SJSA1 (cell line): Measurements from ENCODE around the gene NT5E. TPM values are rescaled to one million over a fixed set of nuclear protein-coding genes. Genes with fewer than 3 reads are reported as not detected.
A peak's percentile ranks its signal among the peaks of the same experiment; 100 is the strongest.

Source experiments
- DNase-seq, 2 experiments: peaks; one replicate each; pipeline ENCODE4 v3.0.0-alpha.2; 2015 to 2020; ENCODE audit warnings: low spot score in 2 of 2, low read depth in 1 of 2
- H3K27ac ChIP-seq: fragments of 250-450 bp; sonication (Bioruptor Pico); 2 replicates; pipeline ENCODE4 v1.5.1; 2020; ENCODE audit warnings: mild to moderate bottlenecking, moderate library complexity
- H3K27me3 ChIP-seq: fragments of 250-450 bp; sonication (Bioruptor Pico); replicated peaks from 2 replicates; pipeline ENCODE4 v1.5.1; 2020; ENCODE audit warnings: mild to moderate bottlenecking, moderate library complexity
- H3K36me3 ChIP-seq: fragments of 250-450 bp; sonication (Bioruptor Pico); 2 replicates; pipeline ENCODE4 v1.5.1; 2020; ENCODE audit warnings: mild to moderate bottlenecking
- H3K4me1 ChIP-seq: fragments of 250-450 bp; sonication (Bioruptor Pico); replicated peaks from 2 replicates; pipeline ENCODE4 v1.6.1; 2021; ENCODE audit warnings: mild to moderate bottlenecking
- H3K4me3 ChIP-seq: fragments of 250-450 bp; sonication (Bioruptor Pico); 2 replicates; pipeline ENCODE4 v1.5.1; 2020; ENCODE audit warnings: mild to moderate bottlenecking
- H3K9me3 ChIP-seq: fragments of 250-450 bp; sonication (Bioruptor Pico); replicated peaks from 2 replicates; pipeline ENCODE4 v1.5.1; 2020; ENCODE audit warnings: mild to moderate bottlenecking
- total RNA-seq: library from RNA; depleted of rRNA; stranded (reverse); fragments of >200 nt; shearing (Covaris generic); gene quantifications from 2 replicates; pipeline ENCODE4 v1.2.3, GENCODE V29; 2014

The NT5E gene
- total RNA-seq, 1 experiment from 2014 or later: 51.2 TPM

DNA sequence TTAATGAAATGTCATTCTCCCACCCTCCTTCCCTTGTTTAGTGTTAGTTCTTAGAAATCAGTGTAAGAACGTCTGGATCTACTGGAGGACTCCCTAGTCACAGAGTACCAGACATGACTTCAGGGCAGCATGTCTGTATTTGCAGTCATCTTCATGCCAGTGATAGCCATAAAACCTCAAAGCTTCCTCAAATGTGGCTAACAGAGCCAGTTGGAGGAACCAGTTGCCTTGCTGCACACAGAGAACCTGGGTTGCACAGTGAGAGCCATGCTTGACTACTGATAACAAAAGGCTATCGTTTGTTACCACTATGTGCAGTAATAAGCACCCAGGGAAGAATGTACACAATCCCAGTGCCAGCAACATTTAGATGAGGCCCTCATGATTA is 20.1 kb downstream of the NT5E start:
- Histone ChIP-seq H3K27ac (no peak overlapping the region), H3K27me3 (no peaks in the 10 kb centered on the region), H3K36me3 (peaks cover 17% of the 10 kb centered on the region), H3K4me1 (peaks cover 12% of the 10 kb centered on the region), H3K9me3 (no peaks in the 10 kb centered on the region), H3K4me3 (no peak overlapping the region)
- no peak for DNase-seq

DNA sequence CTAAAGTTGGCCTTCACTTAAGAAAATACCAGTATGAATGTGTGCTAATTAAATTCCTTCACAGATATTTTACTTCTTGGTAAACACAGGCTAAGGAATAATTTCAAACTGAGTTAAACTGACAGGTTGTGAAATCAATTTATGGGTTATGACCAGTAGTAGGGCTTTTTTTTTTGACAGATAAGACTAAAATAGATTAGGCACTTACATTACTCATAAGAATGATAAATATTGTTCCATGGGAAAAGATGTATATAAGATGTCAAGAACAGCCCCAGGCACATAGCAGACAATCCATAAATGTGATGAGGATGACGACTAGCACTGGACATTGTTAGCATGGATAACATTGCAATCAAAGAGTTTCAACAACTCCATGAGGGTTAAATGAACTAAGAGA is 22.9 kb downstream of the NT5E start:
- Histone ChIP-seq H3K4me3 (no peak overlapping the region), H3K36me3 (peaks cover 27% of the 10 kb centered on the region), H3K27ac (no peak overlapping the region), H3K9me3 (no peaks in the 10 kb centered on the region), H3K4me1 (no peaks in the 10 kb centered on the region), H3K27me3 (no peaks in the 10 kb centered on the region)
- DNase-seq: no peak

DNA sequence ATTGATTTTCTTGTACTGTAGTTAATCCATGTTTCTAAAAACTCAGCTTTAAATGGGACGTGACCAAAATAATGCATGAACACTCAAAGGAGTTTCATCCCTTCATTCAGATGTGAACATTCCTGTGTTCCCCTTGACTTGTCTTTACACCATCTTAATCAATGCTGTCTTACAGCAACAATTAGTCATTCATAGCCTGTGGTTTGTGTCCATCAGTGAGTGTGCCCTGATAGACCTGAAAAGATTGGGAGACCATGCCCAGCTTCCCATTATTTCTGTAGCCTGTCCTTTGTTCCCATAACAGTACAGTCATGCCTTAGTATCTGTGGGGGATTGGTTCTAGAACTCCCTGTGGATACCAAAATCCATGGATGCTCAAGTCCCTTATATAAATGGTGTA is 23.9 kb downstream of the NT5E start:
- no peak overlapping the region for H3K4me3 ChIP-seq
- no peaks in the 10 kb centered on the region for H3K27me3 ChIP-seq
- H3K36me3 ChIP-seq: peaks cover 27% of the 10 kb centered on the region
- H3K27ac ChIP-seq: no peak overlapping the region
- DNase-seq: no peak
- no peaks in the 10 kb centered on the region for H3K9me3 ChIP-seq
- H3K4me1 ChIP-seq: no peaks in the 10 kb centered on the region

DNA sequence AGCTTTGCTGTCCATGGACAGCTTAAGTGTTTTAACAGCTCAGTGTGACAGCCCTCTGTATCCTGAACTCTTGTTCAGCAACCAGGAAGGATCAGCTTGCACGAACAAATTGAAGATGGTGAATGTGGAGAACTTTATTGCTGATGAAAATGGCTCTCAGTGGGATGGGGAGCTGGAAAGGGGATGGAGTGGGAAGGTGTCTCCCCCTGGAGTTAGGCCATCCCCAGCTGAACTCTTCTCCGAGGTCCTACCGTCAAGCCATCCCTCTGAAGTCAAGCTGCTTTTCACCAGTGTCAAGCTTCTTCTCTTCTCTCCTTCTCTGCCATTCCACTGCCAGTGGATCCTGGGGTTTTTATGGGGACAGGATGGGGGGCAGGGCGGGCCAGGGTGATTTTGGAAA is 26.6 kb downstream of the NT5E start:
- no peak for DNase-seq
- Histone ChIP-seq H3K36me3 (peaks cover 27% of the 10 kb centered on the region), H3K9me3 (no peaks in the 10 kb centered on the region)

DNA sequence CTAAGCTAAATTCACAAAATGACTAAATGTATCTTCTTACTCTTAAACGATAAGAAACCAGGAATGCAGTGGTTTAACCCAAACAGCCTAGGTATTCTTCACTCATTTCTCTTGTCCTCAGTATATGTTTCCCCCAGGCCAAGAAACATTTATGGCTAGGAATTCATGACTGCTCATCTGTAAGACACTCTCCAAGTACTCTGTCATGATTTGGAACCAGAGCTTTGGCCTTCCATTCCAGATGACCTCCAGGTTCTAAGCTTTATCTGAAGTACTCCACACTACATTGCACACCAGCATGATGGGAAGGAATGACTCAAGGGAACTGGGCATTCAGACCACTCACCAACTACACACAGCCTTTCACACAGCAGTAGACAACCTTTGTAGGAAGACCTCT is 29.3 kb downstream of the NT5E start:
- Histone ChIP-seq H3K27me3 (no peaks in the 10 kb centered on the region), H3K36me3 (peaks cover 26% of the 10 kb centered on the region), H3K4me3 (no peak overlapping the region), H3K4me1 (peaks cover 7% of the 10 kb centered on the region), H3K9me3 (no peaks in the 10 kb centered on the region), H3K27ac (no peak overlapping the region)
- DNase-seq: no peak

More for the DNA sequence above, 26.6 kb downstream of the NT5E start:
- H3K27me3 ChIP-seq: no peaks in the 10 kb centered on the region
- H3K27ac ChIP-seq: no peak overlapping the region
- H3K4me1 ChIP-seq: no peaks in the 10 kb centered on the region
- no peak overlapping the region for H3K4me3 ChIP-seq

DNA sequence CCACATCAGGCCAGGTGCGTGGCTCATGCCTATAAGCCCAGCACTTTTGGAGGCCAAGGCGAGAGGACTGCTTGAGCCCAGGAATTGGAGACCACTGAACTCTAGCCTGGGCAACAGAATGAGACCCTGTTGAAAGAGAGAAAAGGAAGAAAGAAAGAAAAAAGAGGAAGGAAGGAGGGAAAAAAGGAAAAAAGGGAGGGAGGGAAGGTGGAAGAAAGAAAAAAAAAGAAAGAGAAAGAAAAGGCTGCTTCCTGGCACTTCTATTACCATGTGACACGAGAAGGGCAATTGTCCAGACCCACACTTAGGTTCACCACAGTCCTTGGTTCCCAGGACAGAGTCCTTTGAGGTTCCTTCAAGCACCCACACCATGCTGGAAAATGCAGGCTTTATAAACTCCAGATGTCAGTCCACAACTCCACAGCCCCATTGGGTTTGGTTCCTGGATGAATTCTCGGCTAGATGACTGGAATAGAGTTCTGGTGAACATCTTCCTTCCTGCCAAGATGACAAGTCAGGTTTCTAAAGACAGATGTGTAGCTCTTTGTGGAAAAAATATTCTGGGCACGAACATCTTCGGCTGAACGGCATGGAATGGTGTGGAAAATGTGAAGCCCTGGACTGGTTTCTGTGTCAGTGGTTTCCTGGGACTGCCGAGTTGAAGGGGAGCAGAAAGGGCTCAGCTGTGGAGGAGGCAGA is 32.5 kb downstream of the NT5E start:
- Histone ChIP-seq H3K36me3 (peaks cover 14% of the 10 kb centered on the region), H3K27ac (no peak overlapping the region), H3K27me3 (no peaks in the 10 kb centered on the region), H3K4me1 (peaks cover 7% of the 10 kb centered on the region), H3K4me3 (no peak overlapping the region), H3K9me3 (no peaks in the 10 kb centered on the region)
- no peak for DNase-seq

DNA sequence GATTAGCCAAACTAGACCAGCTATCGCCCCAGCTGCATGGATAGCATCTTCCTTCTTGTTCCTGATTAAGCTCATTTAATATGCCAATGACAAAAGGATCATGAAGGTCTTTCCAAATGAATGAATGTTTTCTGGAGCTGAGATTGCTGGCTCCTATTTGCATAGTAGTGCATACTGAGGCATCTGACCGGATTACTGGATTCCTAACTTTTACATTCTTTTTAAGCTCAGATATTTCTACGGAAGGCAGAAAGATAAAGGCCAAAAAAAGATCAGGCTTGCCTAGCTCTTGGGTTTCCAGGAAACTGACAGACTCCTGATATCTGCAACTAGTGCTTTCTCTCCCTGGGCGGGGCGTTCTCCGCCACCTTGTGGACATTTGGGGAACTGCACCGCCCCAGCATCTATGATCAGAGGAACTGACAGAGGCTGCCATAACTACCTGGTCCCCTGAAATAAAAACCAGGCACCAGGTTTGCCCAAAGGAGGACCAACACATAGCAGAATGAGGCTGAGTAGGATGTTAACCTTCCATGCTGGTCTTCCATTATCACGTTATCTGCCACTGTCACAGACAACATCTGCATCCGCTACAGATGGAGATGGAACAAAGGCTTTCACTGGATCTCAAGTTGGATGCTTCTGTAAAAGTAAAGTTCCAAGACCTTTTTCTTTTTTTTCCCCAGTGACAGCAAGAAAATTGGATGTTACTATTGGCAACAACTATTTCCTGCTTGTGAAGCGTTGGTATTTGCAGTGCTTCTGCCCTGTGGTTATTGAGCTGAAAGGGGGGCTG is 33.2 kb downstream of the NT5E start:
- peaks cover 7% of the 10 kb centered on the region for H3K4me1 ChIP-seq

DNA sequence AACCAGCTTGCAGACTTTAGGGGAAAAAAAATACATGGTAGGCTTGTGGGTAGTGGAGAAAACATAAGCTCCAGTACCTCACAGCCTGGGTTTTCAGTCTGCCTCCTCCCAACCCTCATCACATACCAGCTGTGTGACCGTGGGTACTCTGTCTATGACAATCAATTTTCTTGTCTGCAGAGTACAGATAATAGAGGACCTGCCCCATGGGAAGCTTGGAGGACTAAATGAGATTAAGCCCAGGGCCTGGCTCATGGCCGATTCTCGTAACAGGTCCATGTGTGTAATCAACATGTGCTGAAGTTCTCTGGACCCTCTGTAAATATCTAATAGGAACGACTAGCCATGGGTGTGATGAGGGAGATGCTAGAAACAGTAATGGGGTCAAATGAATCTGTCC is 34.0 kb downstream of the NT5E start:
- no peaks in the 10 kb centered on the region for H3K9me3 ChIP-seq
- H3K27ac ChIP-seq: no peak overlapping the region
- H3K36me3 ChIP-seq: peaks cover 17% of the 10 kb centered on the region
- H3K4me3 ChIP-seq: no peak overlapping the region
- peaks cover 7% of the 10 kb centered on the region for H3K4me1 ChIP-seq
- H3K27me3 ChIP-seq: no peaks in the 10 kb centered on the region
- no peak for DNase-seq

More for the DNA sequence above, 33.2 kb downstream of the NT5E start:
- H3K27me3 ChIP-seq: no peaks in the 10 kb centered on the region
- DNase-seq: peak; percentile 78 to 80
- H3K27ac ChIP-seq: no peak overlapping the region
- peaks cover 16% of the 10 kb centered on the region for H3K36me3 ChIP-seq
- no peak overlapping the region for H3K4me3 ChIP-seq
- H3K9me3 ChIP-seq: no peaks in the 10 kb centered on the region

DNA sequence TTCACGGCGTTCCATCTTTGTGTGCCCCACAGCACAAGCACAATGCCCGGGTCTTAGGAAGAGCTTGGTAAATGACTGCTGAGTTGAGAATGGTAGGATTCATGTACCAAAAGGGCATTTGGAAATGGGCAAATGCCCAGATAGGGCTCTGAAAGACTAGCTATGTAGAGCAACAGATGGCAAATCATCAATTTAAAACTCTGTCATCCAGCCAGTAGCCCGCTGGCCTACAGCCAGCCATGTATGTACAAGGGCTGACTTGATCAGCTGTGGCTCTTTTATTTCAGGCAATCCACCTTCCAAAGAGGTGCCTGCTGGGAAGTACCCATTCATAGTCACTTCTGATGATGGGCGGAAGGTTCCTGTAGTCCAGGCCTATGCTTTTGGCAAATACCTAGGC is 35.1 kb downstream of the NT5E start:
- no peaks in the 10 kb centered on the region for H3K27me3 ChIP-seq
- H3K27ac ChIP-seq: no peak overlapping the region
- peaks cover 7% of the 10 kb centered on the region for H3K4me1 ChIP-seq
- H3K9me3 ChIP-seq: no peaks in the 10 kb centered on the region
- no peak for DNase-seq
- no peak overlapping the region for H3K4me3 ChIP-seq
- H3K36me3 ChIP-seq: peaks cover 22% of the 10 kb centered on the region

DNA sequence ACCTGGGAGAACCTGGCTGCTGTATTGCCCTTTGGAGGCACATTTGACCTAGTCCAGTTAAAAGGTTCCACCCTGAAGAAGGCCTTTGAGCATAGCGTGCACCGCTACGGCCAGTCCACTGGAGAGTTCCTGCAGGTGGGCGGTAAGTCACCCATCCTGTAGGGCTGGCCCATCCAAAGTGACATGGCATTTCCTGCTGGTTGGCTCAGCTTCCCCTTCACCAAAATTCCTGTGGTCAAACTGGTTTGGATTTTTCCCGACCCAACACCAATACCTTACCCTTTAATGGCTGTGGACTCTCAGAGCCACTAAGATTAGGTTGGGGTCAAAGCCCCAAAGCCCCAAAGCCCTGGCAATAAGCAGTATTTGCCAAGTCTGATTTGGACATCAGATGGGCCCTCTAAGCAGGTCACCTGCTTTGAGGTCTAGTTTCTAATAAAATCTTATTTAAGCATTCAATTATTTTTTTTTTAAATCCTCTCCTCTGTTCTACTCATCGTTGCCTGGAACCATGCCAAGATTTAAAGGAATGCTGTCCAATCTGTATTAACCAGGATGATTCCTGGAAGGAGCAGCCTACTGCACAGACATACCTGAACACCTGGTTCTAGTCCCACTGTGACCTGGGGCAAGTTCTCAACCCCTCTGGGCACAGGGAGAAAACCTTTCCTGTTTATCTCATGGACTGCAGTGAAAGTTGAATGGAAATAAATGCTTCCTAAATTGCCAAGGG is 40.8 kb downstream of the NT5E start:
- Histone ChIP-seq H3K9me3 (no peaks in the 10 kb centered on the region), H3K4me3 (no peak overlapping the region), H3K27ac (no peak overlapping the region), H3K27me3 (no peaks in the 10 kb centered on the region), H3K4me1 (no peaks in the 10 kb centered on the region), H3K36me3 (peaks cover 28% of the 10 kb centered on the region)
- no peak for DNase-seq

DNA sequence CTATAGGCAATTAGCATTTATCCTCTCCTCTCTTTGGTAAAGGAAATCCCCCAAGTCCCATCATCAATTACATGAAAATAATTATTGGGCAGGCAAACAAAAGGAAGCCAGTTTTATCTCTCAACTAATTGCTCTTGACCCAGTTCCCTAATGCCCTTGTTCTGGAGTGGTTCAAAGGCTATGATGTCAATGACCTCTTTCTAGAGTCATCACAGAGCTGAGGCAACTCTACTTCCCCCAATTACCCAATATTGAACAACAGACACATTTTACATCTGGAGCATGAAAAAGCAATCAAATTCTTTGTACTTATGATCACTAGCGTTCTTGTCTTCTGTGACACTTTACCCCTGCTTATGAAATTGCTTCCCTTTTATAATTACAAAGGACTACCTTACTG is 43.5 kb downstream of the NT5E start:
- no peaks in the 10 kb centered on the region for H3K27me3 ChIP-seq
- H3K4me1 ChIP-seq: no peaks in the 10 kb centered on the region
- no peak overlapping the region for H3K27ac ChIP-seq
- no peak for DNase-seq
- H3K9me3 ChIP-seq: 0 out of 2 replicates have a peak, but pooled peaks cover 3% of the 10 kb centered on the region
- H3K4me3 ChIP-seq: no peak overlapping the region
- H3K36me3 ChIP-seq: peaks cover 22% of the 10 kb centered on the region

DNA sequence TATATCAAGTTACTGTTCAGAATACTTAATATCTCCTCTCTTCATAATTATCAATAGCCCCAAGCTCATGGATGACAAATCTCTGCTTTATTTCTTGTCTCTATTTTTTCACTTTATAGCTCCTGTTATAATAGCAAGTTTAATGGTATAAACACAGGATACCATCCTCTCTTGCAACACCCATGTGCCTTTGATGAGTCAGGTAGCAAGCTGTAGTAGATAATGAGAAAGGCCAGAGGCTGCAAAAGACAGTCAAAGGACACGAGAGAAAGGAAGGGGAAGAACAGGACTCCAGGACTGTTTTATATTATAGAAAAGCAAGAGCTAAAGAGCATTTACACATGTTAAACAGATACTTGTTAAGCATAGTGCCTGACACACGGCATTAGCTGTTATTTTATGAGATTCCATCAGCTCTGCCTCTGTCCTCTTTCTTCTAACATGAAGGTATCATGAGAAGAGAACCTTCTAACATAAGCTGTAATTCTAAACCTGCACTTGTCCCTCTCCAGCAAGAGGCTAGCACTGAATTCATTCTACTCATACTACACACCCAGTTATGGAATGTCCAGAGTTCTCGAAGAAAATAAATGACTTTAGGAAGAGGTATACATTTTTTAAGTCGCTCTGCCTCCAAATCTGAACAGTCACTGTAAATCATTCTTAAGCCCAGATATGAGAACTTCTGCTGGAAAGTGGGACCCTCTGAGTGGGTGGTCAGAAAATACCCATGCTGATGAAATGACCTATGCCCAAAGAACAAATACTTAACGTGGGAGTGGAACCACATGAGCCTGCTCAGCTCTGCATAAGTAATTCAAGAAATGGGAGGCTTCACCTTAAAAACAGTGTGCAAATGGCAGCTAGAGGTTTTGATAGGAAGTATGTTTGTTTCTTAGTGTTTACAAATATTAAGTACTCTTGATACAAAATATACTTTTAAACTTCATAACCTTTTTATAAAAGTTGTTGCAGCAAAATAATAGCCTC is 45.0 kb downstream of the NT5E start:
- Histone ChIP-seq H3K27me3 (no peaks in the 10 kb centered on the region), H3K4me1 (no peaks in the 10 kb centered on the region), H3K9me3 (0 out of 2 replicates have a peak, but pooled peaks cover 3% of the 10 kb centered on the region), H3K4me3 (no peak overlapping the region), H3K36me3 (peaks cover 18% of the 10 kb centered on the region), H3K27ac (no peak overlapping the region)
- DNase-seq: no peak

DNA sequence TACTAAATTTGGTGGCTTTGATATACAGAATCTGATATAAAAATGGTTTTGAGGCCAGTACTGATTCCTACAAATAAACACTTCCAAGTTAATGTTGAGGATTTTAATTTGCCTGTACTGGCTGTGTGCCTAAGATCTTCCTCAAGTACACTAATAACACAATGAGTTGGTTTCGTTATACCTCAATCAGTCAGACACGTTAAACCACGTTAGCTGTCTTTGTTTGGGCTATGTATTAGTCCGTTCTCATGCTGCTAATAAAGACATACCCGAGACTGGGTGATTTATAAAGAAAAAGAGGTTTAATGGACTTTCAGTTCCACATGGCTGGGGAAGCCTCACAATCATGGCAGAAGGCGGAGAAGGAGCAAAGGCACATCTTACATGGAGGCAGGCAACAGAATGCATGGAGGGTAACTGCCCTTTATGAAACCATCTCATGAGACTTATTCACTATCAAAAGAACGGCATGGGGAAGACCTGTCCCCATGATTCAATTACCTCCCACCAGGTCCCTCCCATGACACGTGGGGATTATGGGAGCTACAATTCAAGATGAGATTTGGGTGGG is 46.2 kb downstream of the NT5E start:
- no peak for DNase-seq
- Histone ChIP-seq H3K4me1 (no peaks in the 10 kb centered on the region), H3K36me3 (peaks cover 11% of the 10 kb centered on the region), H3K9me3 (0 out of 2 replicates have a peak, but pooled peaks cover 3% of the 10 kb centered on the region), H3K27ac (no peak overlapping the region), H3K4me3 (no peak overlapping the region), H3K27me3 (no peaks in the 10 kb centered on the region)
